DMS79 (cell line): ENCODE data around the gene BPTF.
"Not testable (repeated sequence)": the region's sequence is repeated elsewhere in the genome, so short reads cannot be mapped to it uniquely, and the experiment has no call there.

Experiments used
- DNase-seq: peaks from one replicate; lab custom pipeline; 2025; lab: John Stamatoyannopoulos, UW

The BPTF gene

DNA sequence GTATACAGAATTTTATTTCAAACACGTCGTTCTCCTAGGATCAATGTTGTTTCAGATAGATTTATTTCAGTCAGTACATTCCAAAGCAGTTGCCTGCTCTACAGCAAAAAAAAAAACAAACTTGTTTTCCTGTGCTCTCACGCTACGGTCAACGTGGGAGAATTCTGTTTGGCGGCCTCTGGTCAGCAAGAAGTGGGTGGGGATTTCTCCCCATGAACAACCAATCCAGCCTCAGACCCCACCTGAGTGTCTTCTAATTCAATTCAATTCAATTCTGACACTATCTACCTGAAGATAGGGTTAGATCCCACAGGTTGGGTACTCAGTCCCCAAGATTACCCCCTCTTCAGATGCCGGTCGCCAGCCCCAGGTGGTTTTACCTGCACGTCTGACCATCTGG, 148.9 kb downstream of the BPTF start:
- no peak for DNase-seq

DNA sequence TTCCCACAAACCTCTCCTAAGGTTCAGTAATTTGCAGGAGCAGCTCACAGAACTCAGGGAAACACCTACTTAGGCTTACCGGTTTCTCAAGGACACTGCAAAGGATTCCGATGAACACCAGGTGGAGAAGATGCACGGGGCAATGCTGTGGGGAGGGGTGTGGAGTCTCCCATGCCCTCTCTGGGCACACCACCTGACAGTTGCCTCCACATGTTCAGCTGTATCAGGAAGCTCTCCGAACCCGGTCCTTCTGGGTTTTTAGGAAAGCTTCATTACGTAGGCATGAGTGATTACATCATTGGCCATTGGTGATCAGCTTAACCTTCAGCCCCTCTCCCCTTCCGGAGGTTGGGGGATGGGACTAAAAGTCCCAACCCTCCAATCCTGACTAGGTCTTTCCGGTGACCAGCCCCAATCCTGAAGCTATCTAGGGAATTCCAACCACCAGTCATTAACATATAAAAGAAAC, 149.3 kb downstream of the BPTF start:
- no peak for DNase-seq

DNA sequence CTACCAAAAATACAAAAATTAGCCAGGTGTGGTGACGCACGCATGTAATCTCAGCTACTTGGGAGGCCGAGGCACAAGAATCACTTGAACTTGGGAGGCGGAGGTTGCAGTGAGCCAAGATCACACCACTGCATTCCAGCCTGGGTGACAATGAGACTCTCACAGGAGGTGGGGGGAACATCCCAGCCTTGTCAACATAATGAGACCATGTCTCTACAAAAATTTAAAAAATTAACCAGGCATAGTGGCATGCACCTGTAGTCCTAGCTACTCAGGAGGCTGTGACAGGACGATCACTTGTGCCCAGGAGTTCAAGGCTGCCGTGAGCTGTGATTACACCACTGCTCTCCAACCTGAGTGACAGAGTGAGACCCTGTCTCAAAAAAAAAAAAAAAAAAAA, 151.0 kb downstream of the BPTF start:
- not testable (repeated sequence) for DNase-seq

DNA sequence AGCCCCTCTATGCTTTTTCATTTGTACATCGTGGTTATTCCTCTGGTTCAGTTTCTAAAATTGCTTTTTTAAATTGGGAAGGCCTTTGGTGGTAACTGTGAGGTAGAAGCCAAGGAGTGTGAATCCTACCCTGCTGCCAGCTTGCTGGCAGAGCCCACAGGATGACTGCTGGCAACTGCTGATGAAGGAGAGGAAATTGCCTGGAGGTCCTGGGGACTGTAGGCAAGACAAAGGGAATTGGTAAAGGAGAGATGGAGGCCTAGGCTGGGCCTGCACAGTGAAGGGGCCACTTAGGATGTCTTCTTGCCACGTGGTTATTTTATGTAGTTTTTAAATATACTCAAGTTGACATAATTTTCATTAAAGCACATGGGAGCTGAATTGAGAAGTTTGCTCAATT, 155.2 kb downstream of the BPTF start:
- no peak for DNase-seq

DNA sequence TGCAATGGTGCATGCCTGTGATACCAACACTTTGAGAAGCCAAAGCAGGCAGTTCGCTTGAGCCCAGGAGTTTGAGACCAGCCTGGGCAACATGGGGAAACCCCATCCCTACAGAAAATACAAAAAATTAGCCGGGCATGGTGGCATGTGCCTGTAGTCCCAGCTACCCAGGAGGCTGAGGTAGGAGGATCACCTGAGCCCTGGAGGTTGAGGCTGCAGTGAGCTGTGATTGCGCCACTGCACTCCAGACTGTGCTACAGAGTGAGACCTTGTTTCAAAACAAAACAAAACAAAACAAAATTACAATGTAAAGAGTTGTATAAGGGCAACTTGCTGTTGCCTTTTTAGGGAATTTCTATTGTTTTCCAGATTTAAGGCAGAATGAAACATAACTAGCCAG, 155.6 kb downstream of the BPTF start:
- not testable (repeated sequence) for DNase-seq

DNA sequence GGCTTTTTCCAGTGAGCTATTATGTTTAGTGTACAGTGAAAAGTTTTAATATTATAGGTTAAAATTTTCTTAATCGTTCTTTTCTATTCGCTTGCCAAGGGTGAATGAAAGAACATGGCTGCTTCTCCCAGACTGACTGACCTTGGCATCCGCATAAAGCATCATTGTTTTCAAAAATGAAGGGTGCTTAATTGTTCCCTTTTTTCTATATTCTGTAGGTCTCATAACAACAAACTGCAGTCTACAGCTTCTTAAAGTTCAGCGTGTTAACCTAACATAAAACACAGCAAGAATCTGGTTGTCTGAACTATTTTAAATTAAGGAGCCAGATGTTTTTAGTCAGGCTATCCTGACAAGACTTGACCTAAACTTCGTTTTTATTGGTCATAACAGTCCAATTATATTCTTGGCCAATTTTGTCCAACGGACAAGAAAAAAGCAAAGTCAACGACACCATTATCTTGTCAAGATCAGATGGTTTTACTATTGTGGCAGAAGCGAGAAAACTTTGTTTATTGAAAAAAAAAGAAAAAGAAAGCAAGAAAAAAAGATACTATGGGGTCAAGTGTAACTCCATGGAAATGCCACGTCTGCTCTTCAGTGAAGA, 156.8 kb downstream of the BPTF start:
- DNase-seq: no peak

DNA sequence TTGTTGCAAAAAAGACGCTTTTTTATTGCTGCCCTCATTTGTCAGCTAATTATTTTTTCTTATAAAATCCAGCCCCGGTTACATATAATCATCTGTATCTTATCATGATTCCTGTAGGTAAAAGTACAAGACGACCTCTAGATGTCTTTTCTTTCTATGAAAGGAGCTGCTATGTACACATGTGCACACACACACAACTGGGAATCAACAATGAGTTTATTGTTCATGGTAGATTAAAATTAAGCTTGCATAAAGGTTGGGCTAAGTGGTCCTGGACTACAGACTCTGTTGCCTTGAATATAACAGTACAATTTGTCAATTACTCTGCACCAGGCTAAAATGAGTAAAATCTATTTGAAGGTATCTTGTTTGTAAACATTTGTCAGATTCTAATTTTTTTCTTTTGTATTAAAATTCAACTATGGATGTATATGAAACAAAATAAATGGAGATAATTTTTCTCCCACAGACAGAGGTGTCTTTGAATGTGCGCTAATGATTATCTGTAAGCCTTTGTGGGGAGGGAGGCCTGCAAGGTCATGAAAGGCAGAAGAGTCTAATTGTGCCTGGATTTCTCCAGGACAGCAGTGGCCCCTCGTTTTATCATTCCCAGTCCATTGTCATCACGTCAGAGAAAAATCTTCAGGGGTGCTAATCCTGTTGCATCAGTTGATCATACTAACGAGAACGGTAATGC, 157.5 kb downstream of the BPTF start:
- DNase-seq: no peak

DNA sequence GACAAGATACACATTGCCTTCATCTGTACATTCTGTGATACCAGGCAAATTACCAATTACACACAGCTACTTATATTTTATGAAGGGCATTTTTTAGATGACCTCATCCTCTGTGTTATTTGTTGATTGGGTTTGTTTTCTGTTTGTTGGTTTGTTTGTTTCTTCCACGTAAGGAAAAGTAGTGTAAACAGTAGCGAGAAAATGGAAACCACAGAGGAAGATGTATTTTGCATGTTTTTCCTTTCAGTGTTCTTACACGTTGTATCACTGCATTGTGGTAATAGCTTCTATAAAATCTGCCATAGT, 158.0 kb downstream of the BPTF start:
- DNase-seq: no peak

DNA sequence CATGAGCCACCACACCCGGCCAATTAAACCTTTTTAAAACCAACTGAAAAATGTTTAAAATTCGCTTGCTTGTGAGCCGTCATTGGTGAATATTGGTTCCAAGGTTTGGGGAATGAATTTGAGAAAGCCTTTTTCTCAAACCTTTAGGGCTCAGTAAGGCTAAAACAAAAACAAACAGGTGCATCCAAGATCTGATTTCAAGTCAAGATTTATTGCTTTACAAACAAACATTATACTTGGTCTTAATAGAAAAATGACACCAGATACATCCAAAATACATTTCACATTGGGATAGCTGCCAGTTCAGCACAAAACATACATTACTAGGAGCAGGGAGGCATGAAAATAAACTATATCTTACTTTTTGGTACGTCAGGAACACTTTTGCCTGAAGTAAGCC, 165.6 kb downstream of the BPTF start:
- no peak for DNase-seq

DNA sequence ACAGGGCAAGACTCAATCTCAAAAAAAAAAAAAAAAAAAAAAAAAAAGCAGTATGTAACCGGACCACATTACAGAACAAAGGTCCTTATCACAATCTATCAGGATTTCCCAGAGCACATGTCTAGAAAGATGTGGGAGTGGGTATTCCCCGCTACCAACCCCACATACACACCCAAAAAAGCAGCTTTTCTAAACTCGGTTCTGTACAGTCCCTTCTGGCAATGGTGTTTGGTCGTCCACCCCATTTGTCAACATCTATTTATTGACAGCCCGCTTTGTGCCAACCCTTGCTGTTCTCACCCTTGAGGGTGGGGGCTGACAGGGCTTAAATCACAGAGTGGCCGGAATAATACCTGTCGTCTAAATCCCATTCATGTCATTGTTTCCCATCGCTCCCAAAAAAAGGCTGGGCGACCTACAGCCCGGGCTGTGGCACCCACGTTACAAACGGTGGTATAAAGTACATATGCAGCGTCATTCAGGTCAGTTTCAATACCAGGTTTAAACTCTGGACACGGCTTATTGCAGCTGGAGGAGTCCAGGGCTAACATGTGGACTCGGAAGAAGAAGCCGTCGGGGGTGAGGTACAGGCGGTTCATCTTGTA, 167.3 kb downstream of the BPTF start:
- no peak for DNase-seq

DNA sequence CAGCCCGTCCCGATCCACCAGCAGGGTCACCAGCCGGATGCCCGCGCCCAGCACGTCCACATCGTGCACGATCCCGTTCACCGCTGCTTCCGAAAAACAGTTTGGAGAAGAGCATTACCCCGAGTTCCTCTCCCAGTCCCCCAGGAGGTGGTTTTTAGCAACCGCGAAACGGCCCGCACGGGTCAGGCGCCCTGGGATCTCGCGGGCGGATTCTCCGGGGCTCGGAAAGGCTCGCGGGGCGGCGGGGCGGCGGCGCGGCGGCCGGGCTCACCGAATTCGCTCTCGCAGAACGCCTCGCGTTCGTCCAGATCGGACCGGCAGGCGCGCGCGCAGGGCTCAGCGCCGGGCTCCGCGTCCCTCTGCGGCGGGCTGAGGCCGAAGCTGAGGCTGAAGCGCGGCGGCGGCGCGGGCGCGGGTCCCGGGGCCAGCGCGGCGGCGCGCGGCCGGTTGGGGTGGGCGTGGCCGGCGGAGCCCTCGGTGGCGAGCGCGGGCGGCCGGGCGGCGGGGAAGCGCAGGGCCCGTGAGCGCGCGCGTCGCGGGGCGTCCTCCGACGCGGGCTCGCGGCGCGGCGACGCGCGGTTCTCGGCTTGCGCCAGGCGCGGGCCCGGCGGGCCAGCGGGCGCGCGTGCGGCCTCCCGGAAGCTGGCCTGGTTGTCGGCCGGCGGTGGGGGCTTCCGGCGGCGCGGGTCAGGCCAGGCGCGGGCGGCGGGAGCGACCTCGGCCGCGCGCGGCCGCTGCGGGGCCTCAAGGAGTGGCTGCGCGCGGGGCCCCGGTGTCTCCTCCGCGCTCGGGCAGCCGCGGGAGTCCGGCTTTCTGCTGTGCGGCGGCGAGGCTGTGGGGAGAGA, 168.1 kb downstream of the BPTF start:
- no peak for DNase-seq

DNA sequence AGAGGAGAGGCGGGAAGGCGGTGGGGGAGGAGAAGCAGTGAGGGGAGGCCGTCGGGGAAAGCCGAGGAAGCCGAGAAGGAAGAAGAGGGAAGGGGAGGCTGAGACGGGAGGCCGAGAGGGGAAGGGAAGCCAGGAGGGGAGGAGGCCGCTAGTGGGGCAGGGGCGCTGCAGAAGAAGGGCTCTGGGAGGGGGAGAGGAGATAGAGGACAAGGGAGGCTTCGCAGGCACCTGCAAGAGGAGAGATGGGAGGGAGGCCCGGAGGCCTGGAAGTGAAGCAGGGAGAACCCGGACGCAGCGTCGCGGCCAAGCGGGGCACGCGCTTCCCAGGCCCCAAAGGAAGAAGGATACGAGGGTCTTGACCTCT, 168.7 kb downstream of the BPTF start:
- DNase-seq: no peak

DNA sequence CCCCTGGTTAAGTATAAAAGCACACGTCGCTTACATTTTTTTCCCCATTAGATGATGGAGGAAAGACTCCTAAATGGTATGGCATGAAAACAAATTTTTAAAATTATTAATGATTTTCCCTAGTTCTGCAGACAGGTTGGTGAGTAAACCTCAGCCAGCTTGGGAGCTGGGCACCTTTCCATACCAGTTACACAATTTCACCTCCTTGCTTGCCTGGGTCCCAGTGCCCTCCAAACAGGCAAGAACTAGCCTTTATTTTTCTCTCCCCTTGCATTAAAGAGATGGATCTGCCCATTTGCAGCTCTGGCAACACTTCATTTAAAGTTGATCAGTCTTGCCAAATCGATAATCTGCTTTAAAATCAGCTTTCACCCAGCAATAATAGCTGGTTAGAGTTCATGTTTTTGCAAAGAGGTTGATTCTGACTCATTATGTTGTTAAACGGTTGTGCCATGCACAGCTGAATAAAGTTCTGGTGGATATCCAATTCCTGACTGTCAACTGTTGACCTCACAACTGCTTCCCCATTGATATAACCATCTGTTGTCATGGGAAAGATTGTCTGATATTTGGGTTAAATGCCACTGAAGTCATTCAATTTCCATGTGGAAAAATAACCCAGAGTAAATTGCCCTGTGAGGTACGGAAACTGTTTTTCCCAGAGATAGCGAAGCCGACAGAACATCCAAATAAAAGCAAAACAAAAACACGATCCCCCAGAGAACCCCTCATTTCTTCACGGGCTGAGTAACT, 169.7 kb downstream of the BPTF start:
- no peak for DNase-seq

DNA sequence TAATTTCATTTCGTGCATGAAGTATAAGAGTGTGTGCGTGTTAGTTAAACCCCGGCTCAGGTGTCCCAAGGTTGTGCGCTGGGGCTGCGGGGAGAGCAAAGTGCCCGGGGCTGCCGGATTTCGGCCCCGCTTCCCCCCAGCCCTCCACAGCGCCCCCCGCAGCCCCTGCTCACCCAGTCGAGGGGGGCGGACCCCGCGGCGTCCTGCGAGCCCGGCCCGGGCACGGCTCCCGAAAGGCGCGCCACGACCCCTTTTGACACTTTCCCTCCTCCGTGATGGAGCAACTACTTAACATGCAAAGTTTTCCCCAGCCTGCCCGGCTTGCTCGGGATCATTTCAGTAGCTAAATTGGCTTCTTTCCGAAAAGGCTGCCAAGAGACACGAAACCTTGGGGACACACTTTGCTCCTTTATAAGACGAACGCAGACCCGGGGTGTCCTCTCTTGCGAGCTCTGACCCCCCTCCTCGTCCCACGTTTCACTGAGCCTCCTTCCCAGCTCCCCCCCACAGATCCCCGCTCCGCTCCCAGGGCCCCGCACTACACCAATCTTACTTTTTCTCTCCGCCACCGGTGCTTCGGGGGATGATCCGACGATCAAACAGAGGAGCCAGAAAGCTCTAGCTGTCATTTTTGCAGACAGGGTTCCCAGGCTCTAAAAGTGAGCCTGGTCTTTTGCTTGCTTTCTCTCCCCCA, 170.4 kb downstream of the BPTF start:
- no peak for DNase-seq

DNA sequence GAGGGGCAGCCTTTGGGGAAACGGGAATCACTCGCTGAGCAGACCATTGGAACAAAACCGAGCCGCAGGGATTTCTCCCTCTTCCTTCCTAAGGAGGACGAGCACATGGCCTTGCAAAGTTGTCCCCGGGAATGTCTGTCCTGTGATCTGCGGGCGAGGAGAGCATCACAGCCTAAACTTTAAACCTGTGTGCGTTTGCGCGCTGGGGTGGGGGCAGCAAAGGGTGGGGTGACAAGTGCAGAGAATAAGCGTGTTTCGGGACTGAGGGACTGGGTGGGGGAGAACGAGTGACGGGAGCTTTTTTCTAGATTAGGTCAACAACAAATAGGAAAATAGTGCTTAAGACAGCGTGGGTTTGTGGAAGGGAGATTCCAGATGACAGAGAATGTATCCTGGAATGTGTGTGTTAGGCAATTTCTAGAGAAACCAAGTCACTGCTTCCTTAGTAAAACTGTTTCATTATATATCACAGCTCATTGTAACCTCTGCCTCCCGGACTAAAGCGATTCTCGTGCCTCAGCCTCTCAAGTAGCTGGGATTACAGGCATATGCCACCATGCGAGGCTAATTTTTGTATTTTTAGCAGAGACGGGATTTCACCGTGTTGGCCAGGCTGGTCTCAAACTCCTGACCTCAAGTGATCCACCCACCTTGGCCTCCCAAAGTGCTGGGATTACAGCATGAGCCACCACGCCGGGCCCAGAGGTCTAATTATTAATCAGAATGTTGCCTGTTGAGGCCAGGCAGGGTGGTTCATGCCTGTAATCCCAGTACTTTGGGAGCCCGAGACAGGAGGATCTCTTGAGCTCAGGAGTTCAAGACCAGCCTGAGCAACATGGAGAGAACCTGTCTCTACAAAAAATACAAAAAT, 171.2 kb downstream of the BPTF start, which contains the start of gene C17orf58:
Gene C17orf58, minus strand, starts transcription at position 169 of the 871 bp plus-strand sequence. CDS start 271 bp downstream, outside the sequence.
- DNase-seq: not testable (repeated sequence)

DNA sequence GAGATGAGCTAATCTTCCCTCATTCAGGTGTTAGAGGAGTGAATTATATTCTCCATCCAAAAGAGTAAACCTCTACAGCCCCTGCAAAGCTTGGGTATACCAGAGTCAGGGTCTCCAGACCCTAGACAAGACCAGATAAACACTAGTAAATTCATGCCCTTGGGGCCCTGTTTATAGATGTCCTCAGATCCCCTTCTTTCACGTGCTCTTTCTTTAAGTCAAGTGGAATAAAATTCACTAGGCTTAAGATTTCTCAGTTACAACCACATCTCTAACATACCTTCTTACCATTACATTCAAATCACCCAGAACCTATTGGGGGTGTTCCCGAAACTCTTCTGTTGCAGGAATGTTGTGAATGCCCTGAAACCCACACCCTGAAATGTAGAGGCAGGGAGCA, 173.2 kb downstream of the BPTF start:
- no peak for DNase-seq

DNA sequence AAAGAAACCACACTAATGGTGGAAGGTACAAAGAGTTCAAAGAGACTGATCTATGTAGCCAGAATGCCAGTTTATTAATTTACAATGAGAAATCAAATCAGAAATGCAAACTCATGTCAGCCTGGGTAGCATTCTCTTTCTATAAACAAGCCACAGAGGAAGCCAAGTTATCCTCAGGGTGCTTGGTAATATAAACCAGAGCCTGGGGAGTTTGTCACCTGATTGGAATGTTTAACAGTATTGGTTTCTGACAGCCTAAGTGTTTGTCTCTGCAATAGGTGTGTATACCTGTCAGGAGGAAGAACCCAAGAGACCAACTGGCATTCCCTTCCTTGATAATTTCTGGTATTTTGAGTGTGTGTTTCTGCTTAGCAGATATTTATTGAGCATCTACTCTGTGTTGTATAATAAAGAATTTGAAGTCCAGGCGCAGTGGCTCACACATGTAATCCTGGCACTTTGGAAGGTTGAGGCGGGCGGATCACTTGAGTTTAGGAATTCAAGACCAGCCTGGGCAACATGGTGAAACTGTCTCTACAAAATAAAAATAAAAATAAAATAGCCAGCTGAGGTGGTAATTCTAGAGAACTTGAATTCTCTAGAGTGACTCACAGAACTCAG, 174.1 kb downstream of the BPTF start:
- no peak for DNase-seq

DNA sequence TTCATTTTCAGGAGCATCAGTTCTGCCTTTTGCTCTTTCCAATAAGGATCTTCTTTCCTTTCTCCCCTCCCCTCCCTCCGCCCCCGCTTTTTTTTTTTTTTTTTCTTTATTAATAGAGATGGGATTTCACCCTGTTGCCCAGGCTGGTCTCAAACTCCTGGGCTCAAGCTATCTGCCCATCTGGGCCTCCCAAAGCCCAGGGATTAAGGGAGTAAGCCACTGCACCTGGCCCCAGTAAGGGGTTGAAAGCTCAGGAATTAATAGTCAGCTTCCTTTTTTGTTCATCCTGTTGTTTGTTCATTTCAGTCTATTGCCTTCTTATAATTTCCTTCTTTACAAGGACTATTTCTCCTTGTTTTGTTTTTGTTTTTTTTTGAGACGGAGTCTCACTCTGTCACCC, 178.9 kb downstream of the BPTF start:
- no peak for DNase-seq

DNA sequence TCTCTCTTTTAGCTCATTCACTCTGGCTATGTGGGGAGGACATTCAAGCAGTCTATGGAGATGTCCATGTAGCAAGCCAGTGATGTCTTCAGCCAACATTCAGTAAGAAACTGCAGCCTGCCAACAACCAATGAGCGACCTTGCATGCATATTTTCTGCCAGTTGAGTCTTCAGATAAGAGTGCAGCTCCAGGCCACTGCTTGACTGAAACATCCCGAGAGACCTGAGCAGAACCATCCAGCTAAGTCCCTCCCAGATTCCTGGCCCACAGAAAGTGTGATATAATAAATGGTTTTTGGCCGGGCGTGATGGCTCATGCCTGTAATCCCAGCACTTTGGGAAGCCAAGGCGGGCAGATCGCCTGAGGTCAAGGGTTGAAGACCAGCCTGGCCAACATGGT, 181.5 kb downstream of the BPTF start:
- DNase-seq: no peak

DNA sequence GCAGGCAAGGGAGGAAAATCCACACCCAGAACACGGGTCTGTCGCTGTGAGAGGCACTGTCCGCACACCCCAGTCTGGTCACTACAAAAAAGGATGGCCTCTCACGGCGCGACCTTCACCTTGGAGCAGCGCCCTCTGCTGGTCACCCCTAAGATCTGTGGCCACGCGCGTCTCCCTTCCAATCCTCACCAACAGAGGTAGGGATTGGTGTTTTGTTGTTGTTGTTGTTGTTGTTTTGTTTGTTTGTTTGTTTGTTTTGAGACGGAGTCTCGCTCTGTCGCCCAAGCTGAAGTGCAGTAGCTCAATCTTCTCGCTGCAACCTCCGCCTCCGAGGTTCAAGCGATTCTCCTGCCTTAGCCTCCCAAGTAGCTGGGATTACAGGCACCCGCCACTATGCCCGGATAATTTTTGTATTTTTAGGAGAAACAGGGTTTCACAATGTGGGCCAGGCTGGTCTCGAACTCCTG, 185.9 kb downstream of the BPTF start:
- DNase-seq: no peak
